DMS 273 (cell line): ENCODE data around the gene ADAM30.

ENCODE experiments used
- DNase-seq: peaks from one replicate; lab custom pipeline; 2025; ENCODE audit not compliant: unreplicated experiment; lab: John Stamatoyannopoulos, UW

Gene ADAM30

DNA sequence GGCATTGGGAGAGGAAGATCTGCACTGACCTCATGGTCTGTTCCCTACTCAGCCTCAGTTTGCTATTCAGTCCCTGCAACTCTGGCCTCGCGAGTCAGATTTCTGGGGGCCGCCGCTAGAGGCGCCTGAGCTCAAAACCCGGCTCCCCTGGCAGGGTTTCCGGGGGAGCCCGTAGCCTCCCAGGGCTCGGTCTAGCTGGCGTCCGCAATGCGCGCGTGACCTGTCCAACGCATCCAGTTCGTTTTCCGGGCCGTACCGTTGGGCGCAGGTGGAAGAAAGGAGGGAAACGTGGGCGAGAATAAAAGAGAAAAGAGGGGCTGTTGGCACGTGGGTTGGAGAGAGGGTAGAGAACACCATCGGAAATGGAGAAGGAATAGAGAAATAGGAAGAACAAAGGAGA lies at the start of gene ADAM30:
TSS of gene ADAM30 (minus strand) at position 213 of the 400 bp plus-strand sequence. CDS start at position 34, 179 bp downstream.
- DNase-seq = no peak

DNA sequence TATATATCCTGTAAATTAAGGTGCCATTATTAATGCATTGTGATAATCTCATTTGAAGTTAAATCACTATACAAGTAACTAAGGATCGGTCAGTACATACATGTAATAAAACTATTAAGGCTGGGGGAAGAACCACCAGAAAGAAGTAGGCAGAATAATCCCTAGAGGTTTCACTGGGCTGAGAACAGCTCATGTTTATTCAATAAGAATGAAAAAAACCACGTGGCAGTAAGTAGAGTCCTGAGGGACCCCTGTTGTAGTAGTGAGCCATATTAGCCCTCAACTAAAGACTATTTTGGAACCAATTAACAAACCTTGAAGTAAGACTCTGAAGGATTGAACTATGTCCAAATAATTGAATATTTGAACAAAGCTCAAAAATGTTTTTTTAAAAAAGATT lies 46.9 kb upstream of the ADAM30 start:
- peak; percentile 34 for DNase-seq

DNA sequence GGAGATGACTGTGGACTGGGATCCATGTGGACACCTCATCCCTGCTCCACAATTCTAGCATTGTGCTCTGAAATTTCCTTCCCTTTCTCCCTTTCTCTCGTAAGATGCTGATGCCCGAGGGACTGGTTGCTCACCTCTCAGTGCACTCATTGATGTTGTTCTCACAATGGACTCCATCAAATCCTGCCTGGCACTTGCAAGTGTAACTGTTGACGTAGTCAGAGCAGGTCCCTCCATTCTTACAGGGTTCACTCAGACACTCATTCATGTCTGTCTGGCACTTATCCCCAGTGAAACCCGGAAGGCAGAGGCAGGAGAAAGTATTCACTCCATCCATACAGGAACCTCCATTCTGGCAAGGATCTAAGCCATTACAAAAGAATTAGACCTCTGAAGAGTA lies 45.1 kb upstream of the ADAM30 start:
- DNase-seq = no peak

DNA sequence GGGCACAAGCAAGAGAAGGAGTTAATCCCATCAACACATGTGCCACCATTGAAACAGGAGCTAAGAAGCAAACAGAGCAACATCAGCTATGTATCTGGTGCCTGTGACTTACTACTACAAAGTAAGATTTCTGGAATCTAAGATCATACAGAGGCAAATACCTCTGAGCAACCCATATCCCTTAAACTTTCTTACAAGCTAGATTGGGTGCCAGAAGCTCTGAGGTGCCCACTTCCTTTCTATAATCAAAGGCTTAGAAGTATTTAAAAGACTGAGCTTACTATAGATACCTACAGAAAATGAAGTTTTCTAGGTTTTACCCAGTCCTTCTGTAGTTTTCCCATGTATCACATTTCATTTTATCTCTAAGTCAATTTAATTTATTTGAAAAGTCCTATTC lies 44.4 kb upstream of the ADAM30 start:
- no peak for DNase-seq

DNA sequence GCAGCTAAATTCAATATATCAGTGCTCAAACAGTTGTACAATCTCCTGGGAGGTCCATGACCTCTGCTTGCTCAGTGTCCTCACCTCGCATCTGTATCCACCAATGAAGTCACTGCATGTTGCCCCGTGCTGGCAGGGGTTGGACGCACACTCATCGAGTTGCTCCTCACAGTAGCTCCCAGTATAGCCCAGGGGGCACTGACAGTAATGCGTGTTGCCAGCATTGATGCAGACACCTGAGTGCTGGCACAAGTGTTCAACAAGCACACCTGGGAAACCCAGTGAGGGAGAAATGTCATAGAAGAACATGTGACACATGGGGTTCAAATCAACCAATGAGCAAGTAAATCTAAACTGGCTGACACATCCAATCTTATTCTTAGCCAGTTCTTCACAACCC lies 40.9 kb upstream of the ADAM30 start:
- no peak for DNase-seq

DNA sequence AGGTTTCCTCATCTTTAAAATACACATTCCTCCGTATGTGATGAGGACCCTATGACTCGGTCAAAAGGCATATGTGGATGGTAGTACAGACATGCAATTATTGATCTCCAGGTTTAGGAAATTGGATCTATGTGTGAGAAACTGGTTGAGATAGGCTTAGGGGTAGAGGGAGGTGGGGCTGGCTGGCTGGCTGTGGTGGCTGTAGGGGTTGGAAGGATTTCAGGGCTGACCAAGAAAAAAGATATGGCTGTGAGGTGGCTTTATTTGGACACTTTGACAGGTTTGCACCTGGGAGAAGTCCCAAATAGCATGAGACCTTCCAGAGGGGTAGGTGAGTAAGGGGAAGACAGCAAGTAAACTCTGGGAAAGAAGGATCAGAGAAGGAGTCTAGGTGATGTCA lies 39.6 kb upstream of the ADAM30 start:
- DNase-seq = no peak

DNA sequence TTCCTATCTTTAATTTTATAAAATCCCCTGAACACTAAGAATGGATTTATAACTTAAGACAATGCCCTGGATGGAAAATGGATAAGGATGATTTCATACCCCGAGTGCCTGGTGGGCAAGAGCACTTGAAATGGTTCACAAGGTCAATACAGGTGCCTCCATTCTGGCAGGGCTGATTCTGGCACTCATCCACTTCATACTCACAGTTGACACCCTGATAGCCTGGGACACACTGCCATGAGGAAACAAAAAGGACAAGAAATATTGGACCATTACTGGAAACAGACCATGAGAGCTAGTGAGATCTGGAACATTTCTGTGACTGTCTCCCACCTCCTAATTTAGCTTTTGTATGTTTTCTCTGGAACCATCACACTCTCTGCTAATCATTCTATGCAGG lies 39.1 kb upstream of the ADAM30 start:
- DNase-seq = no peak

DNA sequence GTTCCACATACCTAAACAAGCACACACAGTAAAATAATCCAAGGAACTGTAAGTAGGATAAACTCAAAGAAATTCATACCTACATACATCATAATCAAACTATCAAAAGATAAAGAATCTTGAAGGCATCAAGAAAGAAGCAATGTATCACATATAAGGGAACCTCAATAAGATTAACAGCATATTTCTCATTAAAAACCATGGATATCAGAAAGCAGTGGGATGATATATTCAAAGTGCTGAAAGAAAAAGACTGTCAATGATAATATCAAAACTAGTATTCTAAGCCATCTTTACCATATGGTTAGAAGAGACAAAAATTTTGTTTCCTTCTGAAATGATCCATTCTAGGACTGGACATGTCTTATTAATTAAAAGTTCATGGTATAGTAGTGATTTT lies 37.1 kb upstream of the ADAM30 start:
- DNase-seq = no peak

DNA sequence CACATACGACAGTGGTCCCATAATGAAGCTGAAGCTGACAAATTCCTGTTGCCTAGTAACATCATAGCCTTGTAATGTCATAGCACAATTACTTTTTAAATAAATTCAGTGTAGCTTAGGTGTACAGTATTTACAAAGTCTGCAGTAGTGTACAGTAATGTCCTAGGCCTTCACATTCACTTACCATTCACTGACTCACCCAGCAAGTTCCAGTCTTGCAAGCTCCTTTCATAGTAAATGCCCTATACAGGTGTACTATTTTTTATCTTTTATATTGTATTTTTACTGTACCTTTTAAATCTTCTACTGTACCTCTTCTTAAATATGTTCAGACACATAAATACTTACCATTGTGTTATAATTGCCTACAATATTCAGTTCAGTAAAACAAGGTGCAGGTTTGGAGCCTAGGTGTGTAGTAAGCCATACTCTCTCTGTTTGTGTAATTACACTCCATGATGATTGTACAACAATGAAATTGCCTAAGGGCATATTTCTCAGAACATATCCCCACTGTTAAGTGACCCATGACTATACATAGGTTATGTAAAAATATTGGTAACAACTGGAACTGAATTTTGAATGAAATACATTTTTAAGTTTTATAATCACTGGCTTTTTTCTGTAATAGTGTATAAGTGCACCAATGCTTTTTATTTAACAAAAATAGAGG lies 33.5 kb upstream of the ADAM30 start:
- DNase-seq = no peak

DNA sequence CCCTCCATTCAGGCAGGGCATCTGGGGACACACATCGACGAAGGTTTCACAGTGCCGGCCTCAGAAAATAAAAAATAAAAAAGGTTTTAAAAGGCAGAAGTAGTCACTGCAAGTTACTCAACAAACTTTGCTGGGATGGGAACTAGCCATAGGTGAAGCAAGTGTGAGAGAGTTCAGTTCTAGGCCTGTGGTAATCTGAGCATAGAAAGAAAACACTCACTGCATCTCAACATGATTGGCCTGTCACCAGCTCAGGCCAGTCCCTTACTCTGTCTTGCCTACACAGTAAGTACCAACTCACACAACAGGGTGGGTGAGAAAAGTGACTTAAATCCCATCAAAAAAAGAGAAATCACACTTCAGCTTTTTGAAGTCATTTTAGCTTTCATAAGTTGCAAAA lies 30.2 kb upstream of the ADAM30 start:
- DNase-seq = no peak

DNA sequence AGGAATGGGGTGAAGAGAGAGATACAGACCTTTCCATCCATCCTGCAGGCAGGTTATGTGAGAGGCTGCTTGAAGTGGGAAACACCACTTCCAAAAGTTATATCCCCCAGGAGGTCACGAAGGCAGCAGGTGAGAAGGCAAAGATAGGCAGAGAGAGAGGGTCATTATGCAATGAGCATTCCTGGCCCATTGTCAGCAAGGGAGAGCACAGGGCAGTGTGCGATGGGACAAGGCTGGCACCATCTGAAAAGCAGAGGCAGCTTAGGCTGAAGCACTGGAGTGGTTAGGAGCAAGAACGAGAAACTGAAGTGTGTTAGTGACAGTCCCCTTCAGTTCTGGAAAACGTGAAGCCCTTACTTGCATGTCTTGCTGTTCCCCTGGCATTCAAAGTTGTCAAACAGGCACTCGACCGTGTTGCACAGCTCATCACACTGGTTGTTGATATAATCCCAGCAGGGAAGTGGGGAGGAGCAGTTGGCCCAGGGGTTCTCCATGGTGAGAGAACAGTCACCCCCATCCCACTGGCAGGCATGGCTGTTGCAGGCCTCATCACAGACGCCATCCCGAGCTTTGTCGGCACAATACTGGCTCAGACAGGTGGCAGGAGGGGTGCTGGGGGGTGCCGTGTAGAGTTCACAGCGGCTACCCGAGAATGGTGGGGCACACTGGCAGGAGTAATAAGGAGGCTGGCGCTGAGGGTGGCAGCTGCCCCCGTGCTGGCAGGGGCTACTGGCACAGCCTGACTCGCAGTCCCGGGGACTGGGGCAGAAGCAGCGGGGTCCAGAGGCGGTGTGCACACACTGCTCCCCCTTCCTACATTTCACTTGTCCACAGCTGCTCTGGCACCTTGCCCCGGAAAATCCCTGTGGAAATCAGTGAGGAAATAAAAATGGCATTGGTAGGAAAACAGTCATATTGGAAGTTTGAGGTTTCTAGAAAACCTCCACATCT lies 28.9 kb upstream of the ADAM30 start:
- DNase-seq = no peak

DNA sequence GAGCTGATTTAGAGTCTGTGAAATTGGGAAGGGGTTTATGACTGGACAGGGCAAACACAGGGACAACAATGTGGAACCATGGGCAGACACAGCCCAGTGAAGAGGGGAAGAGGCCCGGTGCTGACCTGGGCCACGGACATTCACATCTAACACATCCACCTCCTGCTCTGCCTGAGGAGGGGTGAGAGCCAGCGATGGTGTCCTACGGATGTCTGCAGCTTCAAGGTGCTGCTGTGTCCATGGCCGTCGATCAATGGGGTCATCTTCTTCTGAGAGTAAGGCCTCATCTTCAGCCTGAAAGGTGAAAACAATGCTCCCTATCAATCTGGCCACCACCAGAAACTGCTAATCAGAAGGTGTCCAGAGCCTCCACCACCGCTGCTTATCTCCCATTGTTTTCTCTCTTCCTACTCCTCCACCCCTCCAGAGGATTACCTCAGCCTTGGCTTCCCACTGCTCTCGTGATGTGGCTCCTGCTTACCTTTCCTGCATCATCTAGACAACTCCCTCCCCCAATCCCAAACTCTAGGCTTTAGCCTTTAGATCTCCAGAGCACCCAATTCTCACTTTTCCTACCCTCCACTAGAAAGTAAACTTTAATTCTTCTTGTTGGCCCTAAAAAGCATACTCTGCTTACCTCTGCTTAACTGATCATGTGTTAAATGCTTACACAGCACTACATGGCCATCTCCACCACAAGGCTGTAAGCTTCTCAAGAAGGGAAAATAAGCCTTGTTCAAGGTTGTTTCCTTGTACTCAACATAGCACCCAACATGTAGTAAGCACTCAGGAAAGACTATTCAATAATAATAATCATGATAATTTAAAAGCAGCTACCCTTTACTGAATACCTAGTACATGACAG lies 24.0 kb upstream of the ADAM30 start:
- DNase-seq = no peak

DNA sequence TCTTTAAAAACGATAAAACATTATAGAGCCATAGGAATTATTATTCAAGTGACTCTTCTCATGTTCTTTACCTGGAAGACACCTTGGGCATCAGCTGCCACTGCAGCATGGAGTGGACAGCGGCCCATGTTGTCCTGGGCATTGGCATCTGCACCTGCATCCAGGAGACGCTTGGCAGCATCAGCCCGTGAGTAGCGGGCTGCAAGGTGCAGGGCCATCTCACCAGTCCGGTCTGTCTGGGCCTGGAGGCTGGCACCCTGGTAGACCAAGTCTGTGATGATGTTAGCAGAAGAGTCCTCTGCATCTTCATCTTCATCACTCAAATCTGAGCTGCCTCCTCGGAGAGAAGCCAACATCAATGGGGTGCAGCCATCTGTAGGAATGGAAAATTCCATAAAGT lies 22.9 kb upstream of the ADAM30 start:
- DNase-seq = no peak

DNA sequence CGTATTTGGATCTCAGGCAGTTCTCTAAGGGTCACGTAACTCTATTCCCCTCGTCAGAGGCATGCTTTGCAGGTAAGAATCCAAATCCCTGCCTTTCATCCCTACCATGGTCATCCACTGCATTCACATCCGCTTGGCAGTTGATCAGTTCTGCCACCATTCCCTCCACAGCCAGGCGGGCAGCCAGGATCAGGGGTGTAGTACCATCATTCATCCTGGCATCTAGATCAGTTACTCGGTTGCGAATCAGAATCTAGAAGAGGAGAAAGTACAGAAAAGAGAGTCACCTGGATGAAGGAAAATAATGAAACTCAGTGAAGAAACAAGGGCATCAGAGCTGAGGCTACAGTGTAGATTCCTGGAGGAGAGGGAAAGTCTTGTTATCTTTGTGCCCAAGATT lies 22.0 kb upstream of the ADAM30 start:
- no peak for DNase-seq

DNA sequence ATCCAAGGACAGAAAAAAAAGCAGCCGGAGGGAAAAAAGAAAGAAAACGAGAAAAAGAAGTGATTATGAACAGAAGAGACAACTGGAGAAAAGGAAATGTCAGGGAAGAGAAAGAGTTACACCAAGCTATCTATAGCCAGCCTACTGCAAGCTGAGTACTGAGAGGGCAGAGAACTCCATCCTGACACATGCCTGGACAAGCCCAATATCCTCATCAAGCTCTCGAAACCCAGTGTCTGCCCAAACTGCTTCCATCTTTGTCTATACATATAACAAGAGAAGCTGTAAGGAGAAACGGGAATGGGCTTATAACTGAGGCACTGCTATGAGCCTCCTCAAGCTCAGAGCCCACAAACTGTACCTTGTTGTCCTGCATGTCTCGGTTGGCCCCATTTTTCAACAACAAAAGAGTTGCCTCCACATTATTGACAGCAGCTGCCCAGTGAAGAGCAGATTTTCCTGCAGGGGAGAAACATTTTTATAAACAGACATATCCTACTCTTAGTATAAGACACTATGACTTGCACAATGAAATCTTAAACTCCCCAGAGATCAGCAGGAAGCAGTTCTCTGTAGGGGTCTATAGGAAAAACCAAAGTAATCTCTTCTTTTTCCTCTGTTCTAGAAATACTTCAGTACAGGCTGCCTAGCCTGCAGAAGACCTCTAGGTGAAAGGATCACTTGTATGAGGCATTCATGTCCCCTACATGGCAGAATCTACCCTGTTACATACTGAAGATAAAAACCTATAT lies 21.2 kb upstream of the ADAM30 start:
- DNase-seq = no peak

DNA sequence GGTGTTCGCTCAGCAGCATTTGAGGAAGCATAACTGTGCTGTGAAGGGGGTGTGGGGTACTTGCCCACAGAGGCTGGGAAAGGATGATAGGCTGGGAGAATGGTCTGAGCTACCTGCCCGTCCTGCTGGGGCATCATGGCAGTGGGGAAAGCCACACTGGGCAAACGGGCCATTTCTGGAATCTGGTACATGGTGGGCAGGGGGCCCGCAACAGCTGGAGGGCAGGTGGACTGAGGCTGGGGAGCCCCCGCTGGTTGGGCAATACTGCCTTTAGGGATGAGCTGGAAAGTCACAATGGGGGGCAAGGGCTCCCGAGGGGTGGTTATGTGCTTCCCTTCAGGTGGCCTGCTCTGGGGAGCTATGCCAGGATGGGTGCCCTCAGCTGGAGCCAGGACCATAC lies 19.2 kb upstream of the ADAM30 start:
- DNase-seq = no peak

DNA sequence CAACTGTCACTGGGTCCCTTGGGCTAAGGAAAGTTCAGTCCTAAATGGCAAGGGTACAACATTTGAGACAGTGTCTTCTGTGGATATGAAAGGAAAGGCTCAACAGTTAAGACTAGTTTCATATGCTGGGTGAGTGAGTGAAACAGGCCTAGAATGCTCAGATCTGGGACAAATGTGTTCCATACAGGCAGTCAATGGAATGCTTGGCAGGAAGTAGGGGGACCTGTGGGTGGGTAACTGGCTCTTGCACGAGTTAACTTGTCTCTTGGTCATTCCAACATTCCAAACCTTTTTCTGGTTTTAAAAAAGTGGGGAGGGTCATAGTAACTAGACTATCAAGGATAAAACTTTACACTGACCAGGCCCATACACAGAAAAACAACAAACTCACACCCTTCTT lies 17.8 kb upstream of the ADAM30 start:
- no peak for DNase-seq

DNA sequence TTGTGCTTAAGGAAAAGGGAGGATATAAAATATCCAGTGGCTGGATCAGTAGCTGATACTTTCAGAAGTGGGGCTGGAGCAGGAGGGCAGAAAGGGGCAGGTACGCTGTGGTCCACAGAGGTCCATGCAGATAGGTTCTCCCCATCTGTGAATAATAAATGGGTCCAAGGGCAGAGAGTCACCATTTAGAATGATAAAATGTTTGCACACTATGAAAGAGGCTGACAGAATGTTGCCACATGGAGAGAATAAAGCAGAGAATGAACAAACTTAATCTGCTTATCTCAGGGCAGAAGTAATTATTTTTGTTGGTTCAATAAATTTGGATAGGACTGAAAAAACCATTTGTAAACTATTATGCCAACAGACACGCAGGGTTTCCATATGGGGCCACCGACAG lies 16.6 kb upstream of the ADAM30 start:
- no peak for DNase-seq

DNA sequence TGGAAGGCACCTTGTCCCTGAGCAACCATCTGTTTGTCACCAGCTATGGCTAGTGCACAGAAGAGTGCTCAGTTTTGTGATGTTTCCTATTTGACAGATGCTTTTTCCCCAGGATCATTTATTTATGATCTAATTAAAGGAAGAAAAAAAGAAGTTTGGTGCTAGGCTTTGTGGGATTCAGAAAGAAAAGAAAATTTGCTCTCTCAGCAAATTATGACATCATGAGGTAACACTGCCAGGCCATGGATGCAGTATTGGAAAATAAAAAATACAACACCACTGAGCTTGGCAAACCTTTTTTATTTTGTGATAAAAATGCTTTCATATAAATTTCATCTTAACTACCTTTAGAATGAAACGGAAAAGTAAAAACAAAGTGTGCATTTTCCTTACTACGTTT lies 15.5 kb upstream of the ADAM30 start:
- DNase-seq = peak; percentile 9

DNA sequence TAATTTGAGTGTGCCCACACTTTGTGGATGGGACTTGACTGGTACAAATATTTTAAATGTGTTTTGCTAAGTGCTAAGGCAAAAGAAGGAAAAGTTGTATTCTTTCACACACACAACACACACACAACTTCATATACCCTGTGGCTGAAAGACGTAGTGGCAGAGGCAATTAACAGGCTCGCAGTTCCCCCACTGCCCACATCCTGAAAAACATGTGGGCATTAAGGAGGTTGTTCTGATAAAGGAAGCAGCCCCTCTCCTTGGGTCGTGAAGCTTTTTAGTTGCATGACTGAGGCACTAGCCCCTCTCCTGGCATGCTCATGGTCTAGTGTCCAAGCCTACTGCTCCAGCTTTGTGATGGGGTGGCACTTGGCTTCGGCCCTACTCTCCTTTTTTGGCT lies 14.3 kb upstream of the ADAM30 start:
- DNase-seq = peak; percentile 46
